ENCODE measurements around the gene HLA-E. TPM values are rescaled to one million over a fixed set of nuclear protein-coding genes. Genes with fewer than 3 reads are reported as not detected.
"Not testable (repeated sequence)": the region's sequence is repeated elsewhere in the genome, so short reads cannot be mapped to it uniquely, and the experiment has no call there.

Gene HLA-E
- total RNA-seq, 1 donor from 2014 or later = 1,079 TPM

DNA sequence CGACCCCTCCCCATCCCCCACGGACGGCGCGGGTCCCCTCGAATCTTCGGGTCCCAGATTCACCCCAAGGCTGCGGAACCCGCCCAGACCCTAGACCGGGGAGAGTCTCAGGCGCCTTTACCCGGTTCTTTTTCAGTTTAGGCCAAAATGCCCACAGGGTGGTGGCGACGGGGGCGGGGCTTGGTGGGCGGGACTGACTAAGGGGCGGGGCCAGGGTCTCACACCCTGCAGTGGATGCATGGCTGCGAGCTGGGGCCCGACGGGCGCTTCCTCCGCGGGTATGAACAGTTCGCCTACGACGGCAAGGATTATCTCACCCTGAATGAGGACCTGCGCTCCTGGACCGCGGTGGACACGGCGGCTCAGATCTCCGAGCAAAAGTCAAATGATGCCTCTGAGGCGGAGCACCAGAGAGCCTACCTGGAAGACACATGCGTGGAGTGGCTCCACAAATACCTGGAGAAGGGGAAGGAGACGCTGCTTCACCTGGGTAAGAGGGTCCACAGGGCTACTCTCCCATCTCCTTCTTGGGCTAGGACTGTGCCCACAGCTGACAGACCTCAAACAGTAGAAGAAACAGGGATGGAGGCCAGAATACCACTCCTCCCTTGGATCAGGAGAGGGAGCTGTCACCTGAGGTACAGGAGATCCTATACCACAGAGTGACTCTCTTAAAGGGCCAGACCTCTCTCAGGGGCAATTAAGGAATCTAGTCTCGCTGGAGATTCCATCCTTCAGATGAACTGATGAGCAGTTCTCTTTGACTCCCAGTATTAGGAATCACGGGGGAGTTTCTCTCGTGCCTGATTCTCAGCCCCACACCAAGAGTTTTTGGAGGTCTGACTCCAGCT is 942 bp downstream of the HLA-E start:
- H3K36me3 ChIP-seq = peaks cover 43% of the 10 kb centered on the region
- TF ChIP-seq CTCF (IDR thresholded peaks at IDR 0.05) = no peak
- DNase-seq (peak; percentile 84), ATAC-seq (peak; percentile 91)
- no peaks in the 10 kb centered on the region for H3K9me3 ChIP-seq
- H3K4me1 ChIP-seq = peaks cover 50% of the 10 kb centered on the region
- intact Hi-C loops (cut with DNase I) = no loop called here
- peak overlapping the region; percentile 98 for H3K27ac ChIP-seq
- H3K4me3 ChIP-seq = peak overlapping the region; percentile 93
- no peaks in the 10 kb centered on the region for H3K27me3 ChIP-seq (ENCODE audit: low read depth)

- ATAC-seq; intact Hi-C loops (cut with DNase I); H3K27me3 ChIP-seq (ENCODE audit: low read depth); DNase-seq; H3K9me3 ChIP-seq: not testable (repeated sequence)
- H3K4me1 ChIP-seq = peaks cover 59% of the 10 kb centered on the region
- H3K27ac ChIP-seq = peak overlapping the region; percentile 98
- peak overlapping the region; percentile 93 for H3K4me3 ChIP-seq
- H3K36me3 ChIP-seq = peaks cover 43% of the 10 kb centered on the region
Observed at GRCh38 chr6:30491291-30491953, 2.1 kb downstream of the HLA-E start.

DNA sequence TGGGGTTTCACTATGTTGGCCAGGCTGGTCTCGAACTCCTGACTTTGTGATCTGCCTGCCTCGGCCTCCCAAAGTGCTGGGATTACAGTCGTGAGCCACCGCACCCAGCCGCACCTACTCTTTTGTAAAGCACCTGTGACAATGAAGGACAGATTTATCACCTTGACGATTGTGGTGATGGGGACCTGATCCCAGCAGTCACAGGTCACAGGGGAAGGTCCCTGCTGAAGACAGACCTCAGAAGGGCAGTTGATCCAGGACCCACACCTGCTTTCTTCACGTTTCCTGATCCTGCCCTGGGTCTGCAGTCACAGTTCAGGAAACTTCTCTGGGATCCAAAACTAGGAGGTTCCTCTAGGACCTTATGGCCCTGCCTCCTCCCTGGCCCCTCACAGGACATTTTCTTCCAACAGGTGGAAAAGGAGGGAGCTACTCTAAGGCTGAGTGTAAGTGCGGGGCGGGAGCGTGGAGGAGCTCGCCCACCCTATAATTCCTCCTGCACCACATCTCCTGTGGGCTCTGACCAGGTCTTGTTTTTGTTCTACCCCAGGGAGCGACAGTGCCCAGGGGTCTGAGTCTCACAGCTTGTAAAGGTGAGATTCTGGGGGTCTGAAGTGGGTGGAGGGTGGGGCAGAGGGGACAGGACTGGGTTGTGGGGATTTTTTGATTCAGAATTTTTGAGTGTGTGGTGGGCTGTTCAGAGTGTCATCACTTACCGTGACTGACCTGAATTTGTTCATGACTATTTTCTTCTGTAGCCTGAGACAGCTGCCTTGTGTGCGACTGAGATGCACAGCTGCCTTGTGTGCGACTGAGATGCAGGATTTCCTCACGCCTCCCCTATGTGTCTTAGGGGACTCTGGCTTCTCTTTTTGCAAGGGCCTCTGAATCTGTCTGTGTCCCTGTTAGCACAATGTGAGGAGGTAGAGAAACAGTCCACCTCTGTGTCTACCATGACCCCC is 3.0 kb downstream of the HLA-E start:
- H3K36me3 ChIP-seq = peaks cover 43% of the 10 kb centered on the region
- ATAC-seq (no peak), DNase-seq (no peak)
- no peaks in the 10 kb centered on the region for H3K27me3 ChIP-seq (ENCODE audit: low read depth)
- H3K27ac ChIP-seq = peak overlapping the region; percentile 98
- H3K4me3 ChIP-seq = peak overlapping the region; percentile 93
- TF ChIP-seq CTCF (IDR thresholded peaks at IDR 0.05) = no peak
- peaks cover 67% of the 10 kb centered on the region for H3K4me1 ChIP-seq
- intact Hi-C loops (cut with DNase I) = no loop called here
- H3K9me3 ChIP-seq = no peaks in the 10 kb centered on the region

DNA sequence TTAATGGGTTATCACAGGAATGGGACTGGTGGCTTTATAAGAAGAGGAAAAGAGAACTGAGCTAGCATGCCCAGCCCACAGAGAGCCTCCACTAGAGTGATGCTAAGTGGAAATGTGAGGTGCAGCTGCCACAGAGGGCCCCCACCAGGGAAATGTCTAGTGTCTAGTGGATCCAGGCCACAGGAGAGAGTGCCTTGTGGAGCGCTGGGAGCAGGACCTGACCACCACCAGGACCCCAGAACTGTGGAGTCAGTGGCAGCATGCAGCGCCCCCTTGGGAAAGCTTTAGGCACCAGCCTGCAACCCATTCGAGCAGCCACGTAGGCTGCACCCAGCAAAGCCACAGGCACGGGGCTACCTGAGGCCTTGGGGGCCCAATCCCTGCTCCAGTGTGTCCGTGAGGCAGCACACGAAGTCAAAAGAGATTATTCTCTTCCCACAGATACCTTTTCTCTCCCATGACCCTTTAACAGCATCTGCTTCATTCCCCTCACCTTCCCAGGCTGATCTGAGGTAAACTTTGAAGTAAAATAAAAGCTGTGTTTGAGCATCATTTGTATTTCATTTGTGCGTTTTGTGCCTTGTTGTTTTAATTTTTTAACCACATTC is 4.4 kb downstream of the HLA-E start:
- peaks cover 73% of the 10 kb centered on the region for H3K4me1 ChIP-seq
- peak overlapping the region; percentile 98 for H3K27ac ChIP-seq
- H3K36me3 ChIP-seq = peaks cover 43% of the 10 kb centered on the region
- no peak for DNase-seq
- no peaks in the 10 kb centered on the region for H3K27me3 ChIP-seq (ENCODE audit: low read depth)
- no peaks in the 10 kb centered on the region for H3K9me3 ChIP-seq
- peak; percentile 28 for TF ChIP-seq CTCF (IDR thresholded peaks at IDR 0.05)
- intact Hi-C loops (cut with DNase I) = no loop called here
- H3K4me3 ChIP-seq = peak overlapping the region; percentile 93
- no peak for ATAC-seq

DNA sequence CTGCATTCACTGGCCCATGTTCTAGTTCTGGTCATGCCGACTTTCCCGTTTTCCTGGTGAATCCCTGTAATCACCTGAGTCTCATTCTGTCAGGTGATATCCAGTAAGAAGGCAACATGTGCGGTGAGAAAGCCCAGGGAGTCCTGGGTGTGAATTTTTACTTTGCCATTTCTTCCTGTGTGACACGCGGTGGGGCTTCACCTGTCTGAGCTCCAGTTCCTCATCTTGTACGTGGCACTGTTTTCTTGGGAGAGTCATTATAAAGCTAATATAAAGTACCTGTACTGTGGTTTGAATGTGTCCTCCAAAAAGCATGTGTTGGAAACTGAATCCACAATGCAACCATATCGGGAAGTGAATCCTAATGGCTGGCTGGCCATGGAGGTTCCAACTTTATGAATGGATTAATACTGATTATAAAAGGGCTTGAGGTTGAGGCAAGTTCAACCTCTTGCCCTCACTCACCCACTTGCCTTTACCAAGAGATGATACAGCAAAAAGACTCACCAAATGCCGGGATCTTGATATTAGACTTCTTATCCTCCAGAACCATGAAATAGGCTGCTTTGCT is 5.1 kb downstream of the HLA-E start:
- peak overlapping the region; percentile 93 for H3K4me3 ChIP-seq
- H3K36me3 ChIP-seq = peaks cover 43% of the 10 kb centered on the region
- no peak for TF ChIP-seq CTCF (IDR thresholded peaks at IDR 0.05)
- intact Hi-C loops (cut with DNase I) = no loop called here
- DNase-seq = no peak
- peak overlapping the region; percentile 50 for H3K27ac ChIP-seq
- H3K27me3 ChIP-seq (ENCODE audit: low read depth) = no peaks in the 10 kb centered on the region
- ATAC-seq = no peak
- H3K9me3 ChIP-seq = no peaks in the 10 kb centered on the region
- H3K4me1 ChIP-seq = peaks cover 73% of the 10 kb centered on the region

GRCh38 chr6:30495060-30495459 is 5.8 kb downstream of the HLA-E start:
- ATAC-seq; DNase-seq; H3K27me3 ChIP-seq (ENCODE audit: low read depth); H3K4me3 ChIP-seq; intact Hi-C loops (cut with DNase I); H3K9me3 ChIP-seq: not testable (repeated sequence)
- peaks cover 43% of the 10 kb centered on the region for H3K36me3 ChIP-seq
- H3K4me1 ChIP-seq = peaks cover 75% of the 10 kb centered on the region
- peak overlapping the region; percentile 50 for H3K27ac ChIP-seq
